Measurements from ENCODE around the gene TTLL8.

Gene TTLL8

DNA sequence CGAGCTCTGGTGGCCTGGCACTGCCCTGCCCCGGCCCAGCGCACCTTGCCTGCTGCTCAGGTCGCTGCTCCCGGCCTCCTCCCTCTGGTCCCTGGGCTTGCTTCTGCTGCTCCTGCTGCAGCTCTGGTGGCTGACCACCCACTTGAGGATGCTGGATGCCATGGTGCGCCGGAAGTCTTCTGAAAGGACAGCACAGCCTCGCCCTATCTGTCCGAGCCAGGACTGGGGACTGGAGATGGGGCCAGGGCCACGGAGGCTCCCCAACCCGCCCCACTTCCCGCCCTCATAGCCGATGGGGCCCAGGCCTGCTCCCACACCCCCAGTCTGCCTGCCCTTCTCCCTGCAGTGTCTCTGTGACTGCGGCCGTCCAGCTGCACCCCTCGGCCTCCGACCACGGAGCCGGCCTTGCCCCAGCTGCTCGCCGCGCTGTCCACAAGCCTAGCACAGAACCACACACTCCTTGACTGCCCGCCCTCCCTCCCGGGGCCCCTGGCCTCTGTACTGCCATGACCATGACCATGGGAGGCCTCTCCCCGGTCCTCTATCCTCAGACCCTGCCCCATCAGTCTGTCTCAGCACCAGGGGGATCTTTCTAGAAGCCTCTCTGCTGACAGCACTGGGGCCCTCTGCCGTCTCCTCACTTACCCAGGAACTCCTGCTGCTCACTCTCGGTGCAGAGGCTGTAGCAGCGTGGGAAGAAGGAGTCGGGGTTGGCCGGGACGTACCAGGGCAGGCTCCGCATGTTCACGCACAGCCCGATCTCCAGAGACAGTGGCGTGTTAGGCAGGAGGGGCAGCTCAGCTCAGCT lies 12.7 kb downstream of the TTLL8 start:
- in situ Hi-C loops (cut with MboI; ENCODE audit: low sequenced_read_pairs) = no loop called here

GRCh38 chr22:50044485-50045118 lies 13.5 kb downstream of the TTLL8 start:
- in situ Hi-C loops (cut with MboI; ENCODE audit: low sequenced_read_pairs) = no loop called here

DNA sequence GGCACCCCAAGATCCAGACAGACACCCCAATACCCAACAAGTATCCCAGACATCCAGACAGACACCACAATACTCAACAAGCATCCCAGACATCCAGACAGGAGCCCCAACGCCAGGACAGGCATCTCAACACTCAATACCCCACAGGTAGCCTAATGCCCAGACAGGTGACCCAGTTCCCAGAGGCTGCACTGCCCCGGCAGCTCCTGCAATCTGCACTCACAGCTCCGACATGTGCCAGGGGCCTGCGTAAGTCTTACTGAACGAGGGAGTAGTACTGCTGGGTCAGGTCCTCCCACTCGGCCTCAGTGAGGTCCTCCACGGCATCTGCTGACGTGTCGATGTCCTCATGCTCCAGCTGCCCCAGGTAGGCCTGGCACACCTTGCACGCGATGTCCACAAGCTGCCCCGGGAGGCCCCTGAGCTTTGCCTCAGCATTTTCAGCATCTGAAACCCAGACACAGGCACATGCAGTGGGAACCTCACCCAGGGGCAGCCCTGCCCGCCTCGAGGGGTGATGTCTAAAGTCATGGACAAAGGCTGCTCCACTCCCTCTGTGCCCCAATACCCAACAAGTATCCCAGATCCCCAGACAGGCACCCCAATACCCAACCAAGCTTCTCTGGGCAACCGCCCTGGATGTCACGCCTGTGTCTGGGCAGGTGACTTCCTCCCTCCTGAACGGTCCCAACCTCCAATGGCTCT lies 16.6 kb downstream of the TTLL8 start:
- in situ Hi-C loops (cut with MboI; ENCODE audit: low sequenced_read_pairs) = no loop called here

GRCh38 chr22:50040717-50041116 lies 17.4 kb downstream of the TTLL8 start:
- in situ Hi-C loops (cut with MboI; ENCODE audit: low sequenced_read_pairs) = no loop called here

DNA sequence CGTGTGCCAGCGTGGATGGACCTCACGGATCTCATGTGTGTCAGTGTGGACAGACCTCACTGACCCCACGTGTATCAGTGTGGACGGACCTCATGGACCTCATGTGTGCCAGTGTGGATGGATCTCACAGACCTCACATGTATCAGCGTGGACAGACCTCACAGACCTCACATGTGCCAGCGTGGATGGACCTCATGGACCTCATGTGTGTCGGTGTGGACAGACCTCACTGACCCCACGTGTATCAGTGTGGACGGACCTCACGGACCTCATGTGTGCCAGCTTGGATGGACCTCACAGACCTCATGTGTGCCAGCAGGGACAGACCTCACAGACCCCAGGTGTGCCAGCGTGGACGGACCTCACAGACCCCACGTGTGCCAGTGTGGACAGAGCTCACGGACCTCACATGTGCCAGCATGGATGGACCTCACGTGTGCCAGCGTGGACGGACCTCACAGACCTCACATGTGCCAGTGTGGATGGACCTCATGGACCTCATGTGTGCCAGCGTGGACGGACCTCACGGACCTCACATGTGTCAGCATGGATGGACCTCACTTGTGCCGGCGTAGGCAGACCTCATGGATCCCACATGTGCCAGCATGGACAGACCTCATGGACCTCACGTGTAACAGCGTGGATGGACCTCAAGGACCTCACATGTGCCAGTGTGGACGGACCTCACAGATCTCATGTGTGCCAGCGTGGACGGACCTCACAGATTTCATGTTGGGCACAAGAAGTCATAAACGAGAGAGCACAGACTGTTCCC lies 18.2 kb downstream of the TTLL8 start:
- in situ Hi-C loops (cut with MboI; ENCODE audit: low sequenced_read_pairs) = no loop called here

DNA sequence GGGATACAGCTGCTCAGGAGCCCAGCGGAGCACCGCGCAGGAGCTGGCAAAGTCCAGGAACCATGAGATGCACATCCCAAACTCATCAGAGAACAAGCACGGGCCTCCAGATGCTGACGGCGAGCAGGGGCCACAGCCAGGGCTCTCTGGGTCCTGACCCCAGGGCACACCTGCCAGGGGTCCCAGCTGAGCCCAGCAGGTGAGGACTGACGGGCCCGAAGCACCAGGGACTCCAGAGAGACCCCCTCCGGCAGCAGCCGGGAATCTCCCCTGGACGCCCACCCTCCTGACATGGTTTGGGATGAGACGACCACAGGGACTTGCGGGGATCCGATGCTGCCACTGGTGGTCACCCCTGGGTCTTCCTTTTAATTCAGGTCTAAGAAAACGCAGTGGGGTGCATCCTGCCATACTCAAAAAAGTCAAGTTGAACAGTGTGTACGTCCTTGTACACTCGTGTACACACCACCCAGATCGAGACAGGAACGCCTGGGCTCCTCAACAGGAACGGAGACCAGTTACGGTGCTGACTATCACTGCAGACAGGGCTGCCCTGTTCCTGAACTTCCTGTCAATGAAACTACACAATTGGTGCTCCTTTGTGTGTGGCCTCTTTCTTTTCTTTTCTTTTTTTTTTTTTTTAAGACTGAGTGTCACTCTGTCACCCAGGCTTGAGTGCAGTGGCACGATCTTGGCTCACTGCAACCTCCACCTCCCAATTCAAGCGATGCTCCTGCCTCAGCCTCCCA lies 21.9 kb downstream of the TTLL8 start:
- in situ Hi-C loops (cut with MboI; ENCODE audit: low sequenced_read_pairs) = no loop called here

DNA sequence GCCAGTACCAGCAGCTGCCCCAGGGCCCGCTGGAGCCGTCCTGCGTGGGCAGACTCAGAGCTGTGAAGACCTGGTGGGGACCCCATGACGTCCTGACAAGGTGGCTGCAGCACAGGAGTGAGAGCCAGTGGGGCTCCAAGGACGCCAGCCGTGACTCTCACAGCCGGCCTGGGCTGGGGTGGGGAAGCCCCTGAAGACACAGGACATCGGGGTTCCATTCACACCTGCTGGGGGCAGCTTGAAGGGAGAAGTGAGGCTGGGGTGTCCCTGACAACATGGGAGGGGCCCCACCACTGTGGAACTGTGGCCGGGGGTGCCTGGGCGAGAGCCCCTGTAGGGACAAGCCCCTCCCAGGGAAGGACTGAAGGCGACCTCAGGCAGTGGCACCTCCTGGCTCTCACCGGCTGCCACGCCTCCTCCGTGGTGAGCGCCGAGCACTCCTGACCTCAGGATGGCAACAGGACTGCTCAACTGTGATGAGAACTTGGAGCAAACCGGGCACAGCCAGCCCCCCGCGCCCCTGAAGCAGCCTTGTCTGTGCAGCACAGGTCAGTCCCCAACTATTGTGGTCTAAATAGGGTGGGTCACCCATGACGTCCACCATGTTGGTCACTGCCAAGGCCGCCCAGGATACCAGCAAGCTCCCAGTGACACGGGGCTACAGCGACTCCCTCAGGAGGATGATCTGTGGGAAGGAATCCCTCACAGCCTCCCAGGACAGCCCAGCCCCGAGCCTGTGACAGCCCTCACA lies 22.8 kb downstream of the TTLL8 start:
- in situ Hi-C loops (cut with MboI; ENCODE audit: low sequenced_read_pairs) = no loop called here

DNA sequence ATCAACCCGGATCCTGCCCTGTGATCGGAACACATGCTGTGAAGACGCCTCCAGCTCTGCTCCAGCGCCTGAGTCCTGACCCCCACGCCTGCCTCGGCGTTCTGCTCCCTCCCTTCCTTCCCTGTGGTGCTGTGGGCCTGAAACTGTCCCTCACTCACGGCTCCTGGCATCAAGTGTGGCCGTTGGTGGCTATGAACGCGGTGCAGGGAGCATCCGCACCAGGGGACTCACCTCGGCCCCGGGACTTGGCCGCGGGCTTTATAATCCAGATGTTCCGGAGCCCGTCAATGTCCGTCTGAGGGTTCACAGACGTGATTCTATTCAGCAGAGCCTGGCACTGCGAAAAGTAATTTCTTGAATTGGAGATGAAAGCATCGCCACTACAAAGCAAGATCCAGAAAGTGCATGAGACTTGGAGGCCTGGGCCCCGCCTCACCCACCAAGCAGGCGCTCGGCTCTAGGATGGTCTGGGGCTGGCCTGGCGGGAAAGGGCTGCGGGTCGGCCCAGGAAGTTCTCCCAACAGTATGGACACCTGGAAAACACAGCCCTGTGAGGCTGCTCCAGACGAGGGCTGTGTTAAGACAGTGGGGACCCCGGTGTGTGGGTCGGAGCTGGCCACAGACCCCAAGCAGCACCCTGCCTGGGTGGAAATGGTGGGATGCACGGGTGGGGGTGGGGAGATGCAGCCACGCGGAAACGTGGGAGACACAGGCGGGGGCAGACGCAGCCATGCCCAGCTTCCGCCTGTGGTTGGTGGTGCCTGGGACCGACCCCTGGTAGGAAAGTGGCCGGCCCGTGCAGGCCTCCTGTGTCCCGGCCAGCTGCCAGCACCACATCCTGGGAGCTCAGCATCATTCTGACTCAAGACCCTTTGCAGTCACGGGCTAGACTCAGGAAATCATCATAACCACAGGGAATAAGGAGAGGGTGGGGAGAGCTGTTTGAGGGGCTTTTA lies 23.7 kb downstream of the TTLL8 start:
- in situ Hi-C loops (cut with MboI; ENCODE audit: low sequenced_read_pairs) = no loop called here

DNA sequence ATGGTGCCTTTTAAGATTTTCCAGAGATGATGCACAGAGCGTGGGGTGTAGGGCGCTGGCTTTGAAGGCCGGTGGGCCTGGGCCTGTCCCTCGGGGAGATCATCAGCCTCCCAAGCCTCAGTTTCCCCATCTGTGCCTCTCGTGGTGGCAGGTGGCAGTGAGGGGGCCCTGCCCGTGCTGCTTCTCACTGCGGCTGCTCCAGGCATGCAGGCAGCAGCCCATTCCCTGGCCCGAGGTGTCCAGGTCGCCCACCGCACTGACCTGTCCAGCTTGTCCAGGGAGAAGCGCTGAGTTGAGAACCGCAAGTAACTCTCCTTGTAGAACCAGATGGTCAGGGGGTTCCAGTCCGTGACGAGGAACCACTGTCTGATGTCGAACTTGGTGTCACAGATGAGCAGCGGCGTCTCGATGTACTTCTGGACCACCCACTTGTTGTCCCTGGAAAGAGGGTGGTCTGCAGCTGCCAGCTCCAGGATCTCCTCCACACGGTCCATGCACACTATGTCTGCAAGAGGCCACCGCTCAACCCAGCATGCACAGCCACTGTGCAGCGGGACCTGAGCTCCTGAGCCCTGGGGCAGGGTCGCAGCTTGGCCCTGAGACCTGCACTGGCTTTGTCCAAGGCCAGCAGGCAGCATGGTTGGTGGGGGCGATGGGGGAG lies 25.0 kb downstream of the TTLL8 start:
- in situ Hi-C loops (cut with MboI; ENCODE audit: low sequenced_read_pairs) = no loop called here

GRCh38 chr22:50032109-50032871 lies 25.8 kb downstream of the TTLL8 start:
- in situ Hi-C loops (cut with MboI; ENCODE audit: low sequenced_read_pairs) = no loop called here

- in situ Hi-C loops (cut with MboI; ENCODE audit: low sequenced_read_pairs) = no loop called here
These were observed 26.7 kb downstream of the TTLL8 start for GRCh38 chr22:50031189-50032091.

DNA sequence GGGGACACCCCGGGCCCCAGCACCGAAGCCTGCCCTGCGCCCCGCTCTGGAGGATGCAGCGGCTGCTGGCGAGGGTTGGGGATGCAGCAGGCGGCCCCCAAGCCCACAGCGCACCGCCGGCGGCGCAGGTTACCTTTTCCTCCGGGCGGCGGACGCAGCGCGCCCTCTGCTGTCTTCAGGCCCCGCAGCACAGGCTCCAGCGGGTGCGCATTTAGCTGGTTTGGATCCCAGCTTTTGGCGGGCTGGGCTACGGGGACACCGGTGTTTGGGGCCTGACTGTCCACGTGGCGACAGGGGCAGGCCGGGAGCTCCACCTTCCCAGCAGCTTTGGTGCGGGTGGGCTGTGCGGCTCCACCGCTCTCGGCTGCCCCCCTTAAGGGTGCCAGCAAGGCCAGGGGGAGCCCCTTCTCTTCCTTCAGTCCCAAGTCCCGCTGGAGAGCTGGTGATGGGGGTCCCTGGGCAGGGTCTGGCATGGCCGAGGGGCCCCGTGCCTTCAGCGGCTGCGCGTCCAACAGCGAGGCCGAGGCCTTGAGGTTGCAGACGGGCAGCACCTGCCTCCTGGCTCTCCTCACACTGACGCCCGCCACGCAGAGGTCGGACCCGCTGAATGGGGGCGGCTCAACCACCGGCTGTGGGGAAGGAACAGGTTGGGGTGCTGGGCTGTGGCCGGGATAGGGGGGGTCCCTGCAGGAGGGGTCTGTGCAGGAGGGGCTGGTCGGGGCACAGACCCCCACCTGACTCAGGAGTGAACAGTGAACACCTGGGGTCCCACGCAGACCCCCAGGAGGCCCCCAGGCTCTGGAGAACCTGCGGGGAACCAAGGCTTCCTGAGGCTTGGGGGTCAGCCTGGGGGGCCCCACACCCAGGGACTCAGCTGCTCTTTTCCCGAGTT lies 27.6 kb downstream of the TTLL8 start:
- in situ Hi-C loops (cut with MboI; ENCODE audit: low sequenced_read_pairs) = no loop called here

DNA sequence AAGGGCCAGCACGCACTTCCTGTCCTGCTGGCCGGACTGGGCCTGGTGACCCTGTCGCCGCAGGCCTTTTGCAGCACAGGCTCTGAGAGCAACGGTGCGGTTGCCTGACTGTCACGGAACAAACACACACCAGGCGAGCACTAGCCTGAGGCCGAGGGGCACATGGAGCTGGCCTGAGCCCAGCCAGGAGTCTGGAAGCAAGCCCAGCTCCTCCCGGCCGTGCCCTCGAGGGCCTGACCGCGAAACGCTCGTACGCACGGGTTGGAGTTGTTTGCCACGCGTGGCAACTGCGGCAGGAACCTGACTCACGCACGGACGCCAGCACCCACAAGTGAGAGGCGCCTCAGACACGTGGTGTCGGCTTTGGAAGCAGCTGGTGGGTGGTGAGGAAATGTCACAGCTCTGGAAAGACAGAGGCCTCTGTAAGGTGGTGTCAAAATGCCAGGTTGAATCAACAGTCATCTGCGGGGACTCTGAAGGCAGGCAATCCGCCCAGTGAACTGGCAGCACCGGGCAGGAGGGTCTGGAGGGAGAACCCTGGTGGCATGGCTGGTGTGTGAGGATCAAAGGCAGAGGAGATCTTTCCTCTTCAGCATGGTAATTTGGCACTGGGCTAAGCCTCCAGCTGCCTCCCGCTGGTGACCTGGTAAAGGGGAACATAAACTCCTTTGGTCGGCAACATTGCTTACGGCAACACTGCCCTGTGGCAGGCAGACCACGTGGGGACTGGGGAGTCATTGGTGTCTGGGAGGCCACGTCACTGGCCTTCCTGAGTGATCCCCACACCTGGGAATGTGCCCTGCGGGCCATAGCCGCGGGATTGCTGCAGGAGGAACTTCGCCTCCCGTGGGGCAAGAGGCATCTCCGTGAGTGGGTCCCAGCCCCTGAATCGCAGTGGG lies 30.2 kb downstream of the TTLL8 start:
- in situ Hi-C loops (cut with MboI; ENCODE audit: low sequenced_read_pairs) = loop anchor here (10.0 kb wide), 1 partner anchor 263 kb away; no protein-coding TSS in a partner anchor

- in situ Hi-C loops (cut with MboI; ENCODE audit: low sequenced_read_pairs) = loop anchor here (10.0 kb wide), 1 partner anchor 261 kb away; no protein-coding TSS in a partner anchor
These were observed 32.1 kb downstream of the TTLL8 start for GRCh38 chr22:50025993-50026392.

All from HL-60/S4 treated with retinoic acid at 250 ng/mL for 4 days and 3 days (cell line).